Embryonic facial prominence (tissue), 1 donor: ENCODE measurements around the gene CTNNBIP1.

Experiments used
- DNase-seq: peaks from one replicate; pipeline ENCODE4 v3.0.0-alpha.2; 2016; ENCODE audit errors: extremely low spot score

CTNNBIP1 gene

DNA sequence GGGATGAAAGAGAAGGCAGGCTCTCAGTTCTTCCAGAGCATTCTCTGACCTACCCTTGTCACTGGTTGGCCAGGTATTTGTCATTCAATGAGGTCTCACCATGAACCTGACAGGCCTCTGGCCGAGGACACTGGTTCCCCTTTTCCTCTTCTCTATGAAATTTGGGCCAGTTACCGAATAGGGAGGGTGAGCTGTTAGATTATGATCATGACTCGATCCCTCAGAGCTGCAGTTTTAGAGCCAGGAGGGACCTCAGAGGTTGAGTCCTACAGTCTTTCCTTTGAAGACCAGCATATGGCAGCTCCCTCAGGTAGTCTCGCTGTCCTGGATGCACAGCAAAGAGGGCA, 56.8 kb downstream of the CTNNBIP1 start:
- DNase-seq: no peak

DNA sequence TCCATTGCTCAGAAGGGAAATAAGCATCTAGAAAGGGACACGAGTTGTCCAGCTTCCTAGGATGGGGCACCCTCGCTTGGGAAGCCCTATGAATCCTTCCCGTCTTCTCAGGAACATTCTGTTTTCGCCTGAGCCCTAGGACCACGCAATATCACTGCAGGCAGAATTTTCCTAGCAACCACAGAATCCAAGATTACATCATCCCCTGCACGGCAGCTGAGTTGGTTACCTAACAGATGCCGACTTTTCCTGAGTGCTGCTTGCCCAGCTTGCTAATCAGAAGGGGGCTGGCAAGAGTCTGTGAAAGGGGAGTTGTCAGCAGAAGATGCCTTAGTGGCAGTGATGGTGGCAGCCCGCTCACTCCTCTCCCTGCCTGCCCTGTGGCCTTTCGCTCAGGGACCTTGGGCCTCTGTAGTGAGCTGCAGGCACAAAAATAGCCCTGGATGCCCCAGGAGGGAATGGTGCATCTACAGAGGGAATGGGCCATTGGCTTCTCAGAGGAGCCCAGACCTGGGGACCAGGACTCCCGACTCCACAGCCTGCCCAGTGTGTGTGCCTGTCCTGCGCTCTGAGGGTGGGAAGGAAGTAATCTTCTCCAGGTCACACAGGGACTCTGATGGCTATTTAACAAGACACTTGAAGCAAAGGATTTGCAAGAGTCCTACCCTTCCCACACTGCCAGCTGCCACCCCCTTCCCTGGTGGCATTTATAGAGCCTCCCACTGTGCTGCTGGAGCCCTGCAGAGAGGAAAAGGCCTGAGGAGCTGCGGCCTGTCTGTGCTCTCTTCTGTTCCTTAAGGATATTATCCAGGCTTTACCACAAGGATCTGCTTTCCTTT, 57.4 kb downstream of the CTNNBIP1 start:
- no peak for DNase-seq

DNA sequence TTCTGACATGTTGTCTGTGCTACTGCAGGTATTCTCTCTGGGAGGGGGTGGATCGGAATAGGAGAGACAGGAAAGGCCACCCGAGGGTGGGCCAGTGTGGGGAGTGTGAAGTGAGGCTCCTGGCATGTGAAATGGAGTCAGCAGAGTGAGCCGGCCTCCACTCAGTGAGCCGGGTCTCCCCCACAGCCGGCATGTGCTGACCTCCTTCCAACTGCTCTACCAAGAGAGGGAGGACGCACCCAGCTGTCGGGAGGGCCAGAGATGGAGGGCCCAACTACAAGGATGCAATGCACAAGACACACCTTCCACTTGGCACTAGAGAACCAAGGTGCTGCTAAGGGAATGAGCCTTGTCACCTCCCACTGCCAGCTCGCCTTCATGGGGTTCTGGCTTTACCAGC, 58.1 kb downstream of the CTNNBIP1 start:
- DNase-seq: no peak

DNA sequence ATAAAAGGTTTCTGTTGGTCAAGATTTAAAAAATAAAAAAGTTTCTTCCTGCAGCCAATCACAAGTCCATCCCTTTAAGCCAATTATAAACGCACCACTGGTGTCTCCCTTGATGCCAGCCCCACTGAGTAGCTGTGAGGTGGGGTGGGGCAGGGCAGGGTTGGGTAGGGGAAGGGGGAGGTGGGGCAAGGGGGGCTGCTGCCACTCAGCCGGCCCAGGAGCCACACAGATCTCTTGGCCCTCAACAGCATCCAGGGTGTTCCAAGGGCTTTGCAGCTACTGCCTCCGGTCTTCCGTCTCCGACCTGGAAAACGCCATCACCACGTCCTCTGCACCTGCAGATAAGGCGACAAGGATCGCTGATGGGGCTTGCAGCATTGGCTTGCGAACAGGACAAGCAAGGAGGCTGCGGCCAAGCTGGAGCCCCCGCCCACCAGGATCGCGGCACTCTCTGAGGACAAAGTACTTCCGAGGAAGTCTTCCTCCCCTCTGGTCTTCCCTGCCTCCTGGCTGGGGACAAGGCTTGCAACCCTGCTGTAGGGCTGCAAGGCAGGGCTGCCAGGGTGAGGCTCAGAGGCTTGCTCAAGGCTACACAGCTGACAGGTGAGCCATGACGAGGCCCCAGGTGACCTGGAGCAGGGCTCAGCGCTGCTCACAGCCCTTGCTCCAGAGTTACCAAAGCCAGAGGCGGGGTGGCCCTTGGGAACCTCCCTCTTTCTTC, 59.5 kb downstream of the CTNNBIP1 start:
- DNase-seq: no peak

DNA sequence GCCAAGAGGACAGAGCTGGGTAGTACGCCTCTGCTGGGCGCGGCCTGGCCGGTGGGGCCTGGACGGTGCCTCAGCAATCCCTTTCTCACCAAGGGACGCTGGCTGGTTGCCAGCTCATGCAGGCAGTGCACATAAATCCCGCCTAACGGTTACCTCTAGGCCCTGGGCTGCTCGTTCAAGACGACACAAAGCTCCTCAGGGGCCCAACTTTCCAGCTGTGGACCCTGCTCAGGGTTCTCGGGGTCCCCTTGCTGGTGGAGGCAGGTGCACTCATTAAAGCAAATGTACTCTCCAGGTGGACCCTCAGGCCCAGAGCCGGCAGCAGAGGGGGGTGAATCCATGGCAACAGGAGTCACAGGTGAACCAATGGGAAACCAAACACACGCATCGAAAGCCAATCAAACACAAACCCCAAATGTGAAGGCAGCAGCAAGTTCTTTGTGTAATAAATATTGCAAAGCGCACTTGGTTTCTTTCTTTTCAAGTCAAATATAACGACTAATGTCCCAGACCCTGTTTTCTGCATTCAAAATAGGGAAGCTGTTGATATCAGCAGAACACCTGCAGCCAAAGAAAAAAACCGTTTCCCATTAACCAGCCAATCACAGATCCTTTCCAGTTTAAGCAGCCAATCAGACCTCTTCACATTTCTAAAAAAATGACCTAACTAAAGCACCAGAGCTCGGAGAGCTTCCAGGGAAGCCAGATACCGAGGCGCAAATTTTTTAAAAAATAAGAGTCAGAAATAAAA, 60.2 kb downstream of the CTNNBIP1 start:
- no peak for DNase-seq

DNA sequence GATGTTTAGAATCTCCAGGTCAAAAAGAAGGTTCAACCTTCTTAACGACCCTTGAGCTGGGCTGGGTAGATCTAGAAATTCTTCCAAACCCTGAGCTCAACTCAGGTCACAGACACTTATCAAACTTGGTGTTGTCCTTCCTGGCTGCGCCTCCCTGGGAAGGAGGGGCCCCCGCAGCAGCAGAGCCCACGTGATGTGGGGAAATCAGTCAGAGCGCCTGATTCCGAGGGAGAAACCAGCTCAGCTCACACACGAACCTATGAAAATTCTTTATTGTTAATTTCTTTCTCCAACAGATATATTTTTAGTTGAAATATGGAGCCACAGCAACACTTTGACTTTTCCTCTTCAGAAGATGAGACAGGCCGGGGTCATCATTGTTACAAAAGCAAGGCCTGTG, 62.0 kb downstream of the CTNNBIP1 start:
- DNase-seq: no peak

DNA sequence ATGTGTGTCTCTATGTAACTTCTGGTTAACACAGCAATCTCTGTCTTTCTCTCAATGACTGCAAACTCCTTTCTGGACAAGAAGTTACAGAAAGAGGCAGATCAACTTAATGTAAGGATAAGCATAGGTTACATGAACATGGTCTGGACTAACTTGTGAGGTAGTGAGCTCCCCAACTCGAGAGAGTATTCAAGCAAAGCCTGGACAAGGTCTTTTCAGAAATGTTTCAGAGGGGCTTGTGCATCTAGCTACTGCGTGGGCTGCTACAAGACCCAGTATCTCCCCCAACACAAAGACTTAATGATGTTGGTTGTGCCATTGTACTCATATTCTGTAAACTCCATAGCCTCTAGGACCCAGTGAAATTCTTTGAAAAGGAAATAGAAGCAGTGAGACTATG, 62.8 kb downstream of the CTNNBIP1 start:
- no peak for DNase-seq

DNA sequence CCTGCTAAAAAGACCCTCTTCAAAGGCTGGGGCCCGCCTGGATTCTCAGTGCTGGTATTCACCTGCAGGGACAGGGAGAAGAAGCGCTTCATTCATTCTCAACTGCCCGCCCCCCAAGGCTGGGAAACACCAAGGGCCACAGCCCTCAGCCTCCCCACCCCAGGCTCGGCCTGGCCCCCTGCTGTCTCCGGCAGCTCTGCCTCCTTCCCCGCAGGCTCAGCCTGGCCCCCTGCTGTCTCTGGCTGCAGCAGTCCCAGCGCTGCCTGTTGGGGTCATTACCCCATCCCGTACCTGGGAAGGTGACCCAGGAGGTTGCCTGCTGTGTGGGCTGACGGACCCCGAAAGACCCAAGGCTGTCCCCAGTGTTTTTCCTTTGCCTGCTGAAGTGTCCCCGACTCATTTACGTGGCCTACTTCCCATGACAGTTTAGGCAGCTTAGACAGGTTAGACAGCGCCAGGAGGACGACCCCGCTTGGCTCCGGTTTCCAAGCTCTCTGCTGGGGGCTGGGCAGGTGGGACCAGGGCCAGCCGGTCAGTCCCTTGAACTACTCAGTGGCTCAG, 63.4 kb downstream of the CTNNBIP1 start:
- no peak for DNase-seq

DNA sequence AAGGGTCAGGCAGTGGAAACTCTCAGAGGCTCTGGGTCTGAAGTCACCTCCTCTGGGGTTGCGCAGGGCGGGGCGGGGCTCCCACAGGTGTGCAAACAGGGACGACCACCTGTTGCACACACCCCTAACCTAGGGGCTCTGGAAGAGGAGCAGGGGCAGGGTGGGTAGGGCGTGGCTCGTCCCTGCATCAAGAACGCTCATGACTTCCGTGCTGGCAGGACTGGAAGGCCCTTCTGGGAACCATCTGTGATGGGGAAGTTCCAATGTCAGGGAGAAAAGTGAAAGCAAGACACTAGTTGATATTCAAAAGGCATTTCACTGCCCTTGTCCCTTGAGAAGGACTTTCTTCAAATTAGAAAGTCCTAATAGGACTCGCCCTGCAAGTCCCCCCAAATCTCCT, 64.2 kb downstream of the CTNNBIP1 start:
- DNase-seq: no peak

DNA sequence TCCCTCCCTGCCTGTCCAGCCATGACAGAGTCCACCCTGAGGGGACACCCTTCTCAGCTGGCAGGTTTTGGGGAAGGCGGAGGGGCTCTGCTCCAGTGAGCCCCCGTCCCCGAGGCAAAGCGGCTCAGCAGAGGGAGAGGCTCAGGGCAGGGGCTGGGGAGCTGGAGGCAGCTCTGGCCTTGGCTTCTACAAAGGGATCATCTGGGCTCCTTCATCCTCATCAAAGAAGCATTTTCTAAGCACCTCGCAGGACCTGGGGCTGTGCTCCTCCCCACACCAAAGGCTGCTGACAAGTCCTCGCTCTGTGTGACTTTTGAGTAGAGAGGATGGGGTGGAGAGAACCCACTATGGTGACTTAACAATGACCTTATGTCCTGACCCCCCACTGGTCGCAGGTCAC, 65.3 kb downstream of the CTNNBIP1 start:
- no peak for DNase-seq

DNA sequence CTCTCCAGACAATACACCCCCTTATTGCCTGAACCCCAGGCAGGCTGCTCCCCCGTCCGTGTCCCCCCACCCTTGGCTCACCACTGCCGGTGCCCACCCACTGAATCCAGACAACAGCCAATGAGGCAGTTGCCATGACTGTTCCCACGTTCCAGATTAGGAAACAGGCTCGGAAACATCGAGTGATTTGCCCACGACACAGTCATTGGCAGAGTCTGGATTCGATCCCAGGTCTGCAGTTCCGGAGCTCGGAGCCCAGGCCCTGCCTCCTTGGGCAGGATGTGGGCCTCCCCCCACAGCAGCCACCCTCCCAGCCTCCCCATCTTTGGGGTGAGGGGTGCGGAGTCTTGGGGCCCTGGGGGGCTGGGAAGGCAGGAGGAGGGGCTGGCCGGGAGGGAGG, 66.0 kb downstream of the CTNNBIP1 start:
- no peak for DNase-seq

DNA sequence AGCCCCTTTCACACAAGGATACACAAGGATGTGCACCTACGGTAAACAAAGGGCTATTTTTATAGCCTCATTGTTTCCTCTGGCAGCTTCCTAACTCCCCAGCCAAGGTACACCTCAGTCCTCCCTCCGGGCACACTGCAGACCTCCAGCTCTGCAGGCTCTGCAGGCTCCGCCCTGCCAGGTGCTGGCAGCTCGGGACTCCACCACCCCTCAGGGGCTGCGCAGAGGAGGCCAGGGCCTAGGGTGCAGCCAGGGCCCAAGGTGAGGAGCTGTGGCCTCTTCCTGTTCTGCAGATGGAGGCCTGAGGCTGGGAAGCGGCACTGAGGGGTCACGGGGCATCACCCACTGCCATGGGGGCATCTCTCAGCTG, 66.5 kb downstream of the CTNNBIP1 start:
- DNase-seq: no peak

DNA sequence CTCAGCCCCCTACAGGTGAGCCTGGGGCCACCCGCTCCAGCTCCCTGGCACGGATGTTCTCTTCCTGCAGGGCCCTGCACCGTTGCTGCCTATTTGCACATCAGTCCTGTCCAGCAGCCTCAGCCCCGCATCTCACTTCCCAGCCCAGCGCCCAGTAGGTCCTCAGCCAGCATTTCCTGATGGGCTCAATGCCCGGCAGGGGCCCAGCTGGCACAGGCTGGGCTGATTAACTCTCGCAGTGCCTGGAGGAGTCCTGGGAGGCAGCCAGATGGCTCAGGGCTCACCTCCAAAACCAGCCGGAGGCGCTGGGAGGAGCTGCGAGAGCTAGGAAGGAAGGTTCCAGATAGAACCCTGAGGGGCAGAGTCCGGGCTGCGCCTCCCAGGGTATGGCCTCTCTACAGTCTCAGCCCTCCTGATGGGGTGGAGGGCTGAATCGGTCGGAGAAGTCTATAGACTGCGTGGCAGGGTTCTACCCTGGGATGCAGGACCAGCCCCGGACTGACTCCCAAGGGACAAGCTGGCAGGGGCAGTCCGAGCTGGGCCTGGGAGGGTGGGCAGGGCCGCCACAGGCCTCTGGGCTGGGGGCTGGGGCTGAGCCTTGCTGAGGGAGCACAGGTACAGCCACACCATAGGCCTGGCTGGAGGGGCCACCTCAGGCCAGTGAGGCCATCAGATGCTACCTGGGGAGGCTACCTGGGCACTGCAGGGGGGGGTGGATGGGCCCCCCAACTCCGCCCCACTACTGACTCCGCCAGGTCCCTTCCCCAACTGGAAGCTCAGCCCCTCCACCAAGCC, 67.1 kb downstream of the CTNNBIP1 start:
- no peak for DNase-seq

DNA sequence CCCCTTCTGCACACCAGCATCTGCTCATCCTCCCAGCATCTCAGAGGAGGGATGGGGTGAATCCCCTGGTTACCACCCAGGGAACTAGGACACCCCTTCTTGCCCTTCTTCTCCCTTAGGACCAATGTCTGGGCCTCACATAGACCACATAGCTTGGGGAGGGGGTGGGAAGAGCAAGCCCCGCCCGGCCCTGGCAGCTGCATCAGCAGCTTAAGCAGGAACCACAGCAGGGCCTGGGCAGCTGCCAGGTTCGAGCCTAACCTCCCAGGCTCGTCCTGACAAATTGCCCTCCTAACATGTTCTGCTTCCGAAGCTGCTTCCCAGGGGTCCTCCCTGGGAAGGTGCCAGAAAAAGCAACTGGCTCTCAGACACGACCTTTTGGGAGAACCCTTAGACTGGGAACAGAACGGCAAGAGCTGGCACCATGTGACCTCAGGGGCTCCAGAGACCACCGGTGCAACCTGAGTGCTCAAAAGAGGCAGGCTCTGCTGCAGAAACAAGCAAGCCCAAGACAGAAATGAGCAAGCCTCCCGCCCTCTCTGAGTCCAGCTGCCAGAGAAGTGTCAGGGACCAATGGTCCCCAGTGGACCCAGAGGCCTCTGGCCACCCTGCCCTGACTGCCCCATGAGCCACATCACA, 67.9 kb downstream of the CTNNBIP1 start:
- DNase-seq: no peak

DNA sequence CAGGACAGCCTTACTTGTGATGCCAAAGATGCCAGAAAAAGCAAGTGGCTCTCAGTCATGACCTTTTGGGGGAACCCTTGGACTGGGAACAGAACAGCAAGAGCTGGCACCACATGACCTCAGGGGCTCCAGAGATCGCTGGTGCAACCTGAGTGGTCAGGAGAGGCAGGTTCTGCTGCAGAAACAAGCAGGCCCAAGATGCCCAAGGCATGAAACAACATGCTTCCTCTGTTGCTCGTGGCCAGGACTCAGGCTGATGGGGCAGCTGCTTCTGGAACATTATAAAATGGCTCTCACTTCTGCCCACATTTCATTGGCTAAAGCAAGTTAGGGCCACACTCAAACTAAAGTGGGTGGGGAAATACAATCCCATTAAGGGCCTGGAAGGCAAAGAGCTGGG, 68.6 kb downstream of the CTNNBIP1 start:
- DNase-seq: no peak

DNA sequence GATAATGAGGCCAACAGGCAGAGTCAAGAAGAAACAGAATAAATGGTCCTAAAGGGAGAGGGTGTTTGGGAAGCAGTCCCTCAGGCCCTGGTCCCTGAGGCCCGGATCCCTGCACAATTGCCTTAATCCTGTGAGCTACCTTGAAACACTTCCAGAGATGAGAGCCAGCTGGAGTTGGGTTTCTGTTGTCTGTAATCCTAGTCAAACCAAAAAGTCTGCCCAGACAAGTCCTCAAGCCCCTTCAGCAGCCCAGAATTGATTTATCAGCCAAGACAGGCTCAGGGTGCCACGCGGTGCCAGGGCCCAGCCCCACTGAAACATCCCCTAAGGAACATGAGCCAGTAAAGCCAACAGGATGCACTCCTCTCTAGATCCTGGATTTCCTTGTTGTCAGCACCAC, 69.9 kb downstream of the CTNNBIP1 start:
- DNase-seq: no peak

DNA sequence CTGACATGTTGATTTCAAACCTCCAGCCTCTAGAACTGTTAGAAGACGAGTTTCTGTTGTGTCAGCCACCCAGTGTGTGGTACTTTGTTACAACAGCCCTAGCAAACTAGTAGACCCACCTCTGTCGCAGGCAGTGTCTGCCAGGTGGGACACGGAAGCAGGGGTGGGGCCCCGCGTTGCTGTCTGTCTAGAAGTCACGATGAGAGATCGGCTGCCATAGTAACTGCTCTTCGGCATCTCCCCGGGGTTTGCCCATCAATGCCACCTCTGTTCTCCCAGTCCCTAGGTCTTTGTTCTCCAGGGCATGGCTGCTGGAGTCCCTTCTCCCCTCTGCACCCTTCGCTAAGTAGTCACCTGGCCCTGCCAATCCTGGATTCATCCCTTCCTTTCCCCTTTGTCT, 71.1 kb downstream of the CTNNBIP1 start:
- DNase-seq: no peak

DNA sequence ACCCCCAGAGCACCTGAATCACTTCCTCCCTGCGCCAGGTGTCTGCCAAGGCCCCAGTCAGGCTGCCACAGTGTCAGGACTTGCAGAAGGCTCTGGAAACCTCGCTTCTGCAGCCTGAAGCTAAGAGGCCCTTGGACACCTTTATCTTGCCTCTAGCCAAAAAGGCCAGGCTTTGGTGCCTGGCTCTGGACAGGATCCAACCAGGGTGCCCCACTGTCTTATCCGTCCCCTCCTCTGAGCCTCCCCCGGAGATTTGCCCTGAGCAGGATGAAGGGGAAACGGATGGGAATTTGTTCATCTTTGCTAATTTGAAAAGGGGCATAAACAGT, 73.5 kb downstream of the CTNNBIP1 start:
- no peak for DNase-seq

DNA sequence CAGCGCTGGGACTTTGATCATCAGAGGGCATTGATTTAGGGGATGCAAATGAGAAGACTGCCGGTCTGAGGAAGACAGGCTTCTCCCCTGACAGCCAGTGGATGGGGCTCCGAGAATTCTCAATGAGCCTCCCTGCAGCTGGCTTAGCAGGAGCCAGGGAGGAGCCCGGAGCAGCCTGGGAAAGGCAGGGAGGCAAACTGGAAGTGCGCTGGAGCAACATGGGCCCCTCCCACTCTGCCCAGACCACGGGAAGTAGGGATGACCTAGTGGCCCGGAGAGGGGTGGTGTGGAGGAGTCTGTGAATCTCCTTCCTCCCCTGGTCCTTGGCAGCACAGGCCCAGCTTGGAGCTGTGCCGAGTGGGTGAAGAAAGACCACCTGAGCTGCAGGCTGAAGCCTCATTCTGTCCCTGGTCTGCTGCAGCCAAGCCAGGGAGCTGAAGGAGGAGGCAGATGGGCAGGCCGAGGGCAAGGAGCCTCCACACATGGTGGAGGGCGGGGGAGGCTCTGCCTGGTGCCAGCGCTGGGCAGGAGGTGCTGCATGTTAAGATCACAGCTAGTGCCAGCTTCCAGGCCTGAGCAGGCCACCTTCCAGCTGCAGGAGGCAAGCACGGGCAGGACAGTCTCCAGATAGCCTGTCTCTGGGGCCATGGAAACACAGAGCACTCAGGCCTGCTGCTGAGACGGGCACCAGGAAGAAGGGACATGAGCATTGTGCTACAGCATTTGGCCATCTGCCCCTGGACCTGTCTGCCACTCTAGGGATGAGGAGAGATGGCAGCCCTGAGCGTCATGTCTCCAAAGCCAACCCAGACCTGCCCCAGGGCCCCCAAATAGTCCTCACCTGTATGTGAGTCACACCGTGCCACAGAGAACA, 74.1 kb downstream of the CTNNBIP1 start:
- no peak for DNase-seq

DNA sequence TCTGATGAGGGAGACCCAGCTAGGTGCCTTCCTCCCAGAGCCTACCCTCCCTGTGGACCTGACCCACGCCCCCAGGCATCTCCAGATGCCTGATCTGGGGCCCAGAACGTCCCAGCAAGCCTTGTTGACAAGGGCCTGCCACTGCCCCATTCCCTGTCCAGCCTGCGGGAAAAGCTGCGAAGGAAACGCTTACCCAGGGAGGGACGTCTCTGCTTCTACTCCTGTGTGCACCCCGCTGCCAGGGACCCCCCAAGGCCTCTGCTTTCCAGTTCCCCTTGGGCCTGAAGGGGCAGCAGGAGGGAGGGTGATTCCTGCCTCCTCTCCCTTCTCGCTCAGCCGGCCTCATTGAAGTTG, 74.7 kb downstream of the CTNNBIP1 start:
- no peak for DNase-seq
